22Rv1 (cell line): Measurements from ENCODE around the gene RPL7L1.

Source experiments
- ZFX ChIP-seq: fragments of 450-650 bp; IDR thresholded peaks from 2 replicates; pipeline ENCODE4 v1.6.1; 2017; ENCODE audit warnings: antibody characterized with exemption, borderline replicate concordance
- TF ChIP-seq, protein P1 (sequence below): fragments of 450-650 bp; IDR thresholded peaks from 2 replicates; pipeline ENCODE4 v1.5.1; 2017; ENCODE audit warnings: mild to moderate bottlenecking

GRCh38 chr6:42914546-42914945 lies 35.1 kb downstream of the RPL7L1 start:
- TF ChIP-seq, protein P1, sequence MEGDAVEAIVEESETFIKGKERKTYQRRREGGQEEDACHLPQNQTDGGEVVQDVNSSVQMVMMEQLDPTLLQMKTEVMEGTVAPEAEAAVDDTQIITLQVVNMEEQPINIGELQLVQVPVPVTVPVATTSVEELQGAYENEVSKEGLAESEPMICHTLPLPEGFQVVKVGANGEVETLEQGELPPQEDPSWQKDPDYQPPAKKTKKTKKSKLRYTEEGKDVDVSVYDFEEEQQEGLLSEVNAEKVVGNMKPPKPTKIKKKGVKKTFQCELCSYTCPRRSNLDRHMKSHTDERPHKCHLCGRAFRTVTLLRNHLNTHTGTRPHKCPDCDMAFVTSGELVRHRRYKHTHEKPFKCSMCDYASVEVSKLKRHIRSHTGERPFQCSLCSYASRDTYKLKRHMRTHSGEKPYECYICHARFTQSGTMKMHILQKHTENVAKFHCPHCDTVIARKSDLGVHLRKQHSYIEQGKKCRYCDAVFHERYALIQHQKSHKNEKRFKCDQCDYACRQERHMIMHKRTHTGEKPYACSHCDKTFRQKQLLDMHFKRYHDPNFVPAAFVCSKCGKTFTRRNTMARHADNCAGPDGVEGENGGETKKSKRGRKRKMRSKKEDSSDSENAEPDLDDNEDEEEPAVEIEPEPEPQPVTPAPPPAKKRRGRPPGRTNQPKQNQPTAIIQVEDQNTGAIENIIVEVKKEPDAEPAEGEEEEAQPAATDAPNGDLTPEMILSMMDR, result no peak
- no peak for TF ChIP-seq ZFX
